OCI-LY7 (cell line): Measurements from ENCODE around the gene SNCAIP. TPM values are rescaled to one million over a fixed set of nuclear protein-coding genes. Genes with fewer than 3 reads are reported as not detected.

Experiments
- BruUV-seq: library from RNA; stranded (reverse); fragments of 400-500 nt; replicated peaks from 2 replicates; lab custom pipeline; 2021; lab: Mats Ljungman, UMichigan
- CTCF ChIA-PET: fragments of 300-600 bp; sonication (Branson Sonifier 250); formaldehyde crosslinking; loops from one replicate; lab custom pipeline; 2022; ENCODE audit warnings: antibody characterized with exemption; ENCODE audit not compliant: unreplicated experiment; lab: Charles Lee
- POLR2A ChIA-PET: fragments of 300-600 bp; sonication (Branson Sonifier 250); formaldehyde crosslinking; loops from one replicate; lab custom pipeline; 2022; ENCODE audit warnings: antibody characterized with exemption; lab: Charles Lee
- DNase-seq: peaks from one replicate; pipeline ENCODE4 v3.0.0-alpha.2; 2015; ENCODE audit warnings: low spot score
- H2AFZ ChIP-seq: fragments of 200-600 bp; sonication (generic), shearing (Covaris generic); 2 replicates; pipeline ENCODE4 v1.6.1; 2014; ENCODE audit warnings: mild to moderate bottlenecking, antibody characterized with exemption, low read length, moderate library complexity
- H3K27ac ChIP-seq: fragments of 200-600 bp; sonication (generic); 2 replicates; pipeline ENCODE4 v1.5.1; 2014; ENCODE audit warnings: mixed run types, low read depth, mild to moderate bottlenecking, moderate library complexity, low read length, inconsistent platforms; ENCODE audit not compliant: poor library complexity, severe bottlenecking
- H3K36me3 ChIP-seq: fragments of 200-600 bp; sonication (generic); 2 replicates; pipeline ENCODE4 v1.6.1; 2014; ENCODE audit warnings: mild to moderate bottlenecking, antibody characterized with exemption, low read length, moderate library complexity, mixed read lengths; ENCODE audit not compliant: insufficient read depth
- H3K4me1 ChIP-seq: fragments of 200-600 bp; sonication (generic); 2 replicates; pipeline ENCODE4 v1.5.1; 2014; ENCODE audit warnings: mild to moderate bottlenecking, low read length; ENCODE audit not compliant: insufficient read depth, poor library complexity, severe bottlenecking
- H3K4me2 ChIP-seq: fragments of 200-600 bp; sonication (generic); 2 replicates; pipeline ENCODE4 v1.6.1; 2014; ENCODE audit warnings: mild to moderate bottlenecking, low read length
- H3K4me3 ChIP-seq: fragments of 200-600 bp; sonication (generic); 2 replicates; pipeline ENCODE4 v1.5.1; 2014; ENCODE audit warnings: mild to moderate bottlenecking, low read depth, low read length; ENCODE audit not compliant: poor library complexity, severe bottlenecking
- H3K79me2 ChIP-seq: fragments of 200-600 bp; sonication (generic); 2 replicates; pipeline ENCODE4 v1.6.1; 2016; ENCODE audit warnings: low read depth, mild to moderate bottlenecking, low read length, moderate library complexity, mixed read lengths; ENCODE audit not compliant: insufficient read depth
- H3K9me2 ChIP-seq: fragments of 200-600 bp; sonication (generic); 2 replicates; pipeline ENCODE4 v1.6.1; 2016; ENCODE audit warnings: mild to moderate bottlenecking, low read length, mixed read lengths; ENCODE audit not compliant: insufficient read depth
- H3K9me3 ChIP-seq: fragments of 200-600 bp; sonication (generic); 2 replicates; pipeline ENCODE4 v1.6.1; 2014; ENCODE audit warnings: mild to moderate bottlenecking, mixed run types, low read length, mixed read lengths
- H4K20me1 ChIP-seq: fragments of 200-600 bp; sonication (generic); 2 replicates; pipeline ENCODE4 v1.6.1; 2014; ENCODE audit warnings: mild to moderate bottlenecking, antibody characterized with exemption, low read length, moderate library complexity, mixed read lengths; ENCODE audit not compliant: insufficient read depth
- EZH2phosphoT487 ChIP-seq: fragments of 200-600 bp; sonication (generic); IDR thresholded peaks from 2 replicates; pipeline ENCODE4 v1.6.1; 2018; ENCODE audit warnings: low read depth, borderline replicate concordance, mild to moderate bottlenecking, mixed run types, antibody characterized with exemption, low read length, moderate library complexity, mixed read lengths
- intact Hi-C: fragments of 100-400 bp; cut with micrococcal nuclease; formaldehyde crosslinking; loops from one replicate; pipeline ENCODE4 v1.10.0; 2022; ENCODE audit not compliant: unreplicated experiment
- total RNA-seq, 2 experiments: library from RNA; depleted of rRNA in 1 of 2; stranded (reverse); fragments of >200 nt in 1 of 2; shearing (Covaris generic) in 1 of 2; gene quantifications; 2 replicates each; pipeline ENCODE4 v1.2.3, GENCODE V29; 2014 to 2022
- TF ChIP-seq, protein P1 (sequence below): fragments of 200-600 bp; sonication (generic); conservative IDR thresholded peaks from 2 replicates; pipeline ENCODE4 v1.5.1; 2014; ENCODE audit warnings: mild to moderate bottlenecking, antibody characterized with exemption, low read length, moderate library complexity, mixed read lengths

Gene SNCAIP
- total RNA-seq, 2 experiments from 2014 or later: not detected

- H3K9me3 ChIP-seq: no peaks in the 10 kb centered on the region
- no TSS peak for BruUV-seq
- no peaks in the 10 kb centered on the region for H3K9me2 ChIP-seq
- intact Hi-C loops: no loop called here
- H3K27ac ChIP-seq: no peak overlapping the region
- no peaks in the 10 kb centered on the region for H3K79me2 ChIP-seq
- H3K4me1 ChIP-seq: no peaks in the 10 kb centered on the region
- H3K4me3 ChIP-seq: no peak overlapping the region
- TF ChIP-seq, protein P1, sequence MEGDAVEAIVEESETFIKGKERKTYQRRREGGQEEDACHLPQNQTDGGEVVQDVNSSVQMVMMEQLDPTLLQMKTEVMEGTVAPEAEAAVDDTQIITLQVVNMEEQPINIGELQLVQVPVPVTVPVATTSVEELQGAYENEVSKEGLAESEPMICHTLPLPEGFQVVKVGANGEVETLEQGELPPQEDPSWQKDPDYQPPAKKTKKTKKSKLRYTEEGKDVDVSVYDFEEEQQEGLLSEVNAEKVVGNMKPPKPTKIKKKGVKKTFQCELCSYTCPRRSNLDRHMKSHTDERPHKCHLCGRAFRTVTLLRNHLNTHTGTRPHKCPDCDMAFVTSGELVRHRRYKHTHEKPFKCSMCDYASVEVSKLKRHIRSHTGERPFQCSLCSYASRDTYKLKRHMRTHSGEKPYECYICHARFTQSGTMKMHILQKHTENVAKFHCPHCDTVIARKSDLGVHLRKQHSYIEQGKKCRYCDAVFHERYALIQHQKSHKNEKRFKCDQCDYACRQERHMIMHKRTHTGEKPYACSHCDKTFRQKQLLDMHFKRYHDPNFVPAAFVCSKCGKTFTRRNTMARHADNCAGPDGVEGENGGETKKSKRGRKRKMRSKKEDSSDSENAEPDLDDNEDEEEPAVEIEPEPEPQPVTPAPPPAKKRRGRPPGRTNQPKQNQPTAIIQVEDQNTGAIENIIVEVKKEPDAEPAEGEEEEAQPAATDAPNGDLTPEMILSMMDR: no peak
- TF ChIP-seq EZH2phosphoT487: no peak
- H2AFZ ChIP-seq: no peak overlapping the region
- CTCF ChIA-PET: no interaction called here
- H3K4me2 ChIP-seq: no peak overlapping the region
- no peaks in the 10 kb centered on the region for H4K20me1 ChIP-seq
- POLR2A ChIA-PET: no interaction called here
- no peaks in the 10 kb centered on the region for H3K36me3 ChIP-seq
- DNase-seq: no peak
Observed at GRCh38 chr5:122310889-122311288, 1.1 kb upstream of the SNCAIP start.

- Histone ChIP-seq H3K9me2 (no peaks in the 10 kb centered on the region), H3K36me3 (no peaks in the 10 kb centered on the region), H2AFZ (no peak overlapping the region), H3K79me2 (no peaks in the 10 kb centered on the region), H4K20me1 (no peaks in the 10 kb centered on the region), H3K4me2 (no peak overlapping the region), H3K9me3 (no peaks in the 10 kb centered on the region), H3K4me3 (no peak overlapping the region), H3K27ac (no peak overlapping the region), H3K4me1 (no peaks in the 10 kb centered on the region)
- DNase-seq: no peak
- BruUV-seq: no TSS peak
- ChIA-PET CTCF (no interaction called here), POLR2A (no interaction called here)
- intact Hi-C loops: no loop called here
- no peak for TF ChIP-seq EZH2phosphoT487
- TF ChIP-seq, protein P1: no peak
Observed at GRCh38 chr5:122311497-122311960, 508 bp upstream of the SNCAIP start.

GRCh38 chr5:122312591-122313406 lies 762 bp downstream of the SNCAIP start:
- H3K79me2 ChIP-seq: no peaks in the 10 kb centered on the region
- H2AFZ ChIP-seq: no peak overlapping the region
- POLR2A ChIA-PET: no interaction called here
- intact Hi-C loops: no loop called here
- no peaks in the 10 kb centered on the region for H3K4me1 ChIP-seq
- no peak for DNase-seq
- no peaks in the 10 kb centered on the region for H3K9me2 ChIP-seq
- no peak overlapping the region for H3K27ac ChIP-seq
- H4K20me1 ChIP-seq: no peaks in the 10 kb centered on the region
- no peak overlapping the region for H3K4me3 ChIP-seq
- H3K4me2 ChIP-seq: no peak overlapping the region
- no TSS peak for BruUV-seq
- CTCF ChIA-PET: no interaction called here
- TF ChIP-seq, protein P1: no peak
- TF ChIP-seq EZH2phosphoT487: no peak
- H3K9me3 ChIP-seq: no peaks in the 10 kb centered on the region
- no peaks in the 10 kb centered on the region for H3K36me3 ChIP-seq
